ENCODE data around the gene COCH. TPM values are rescaled to one million over a fixed set of nuclear protein-coding genes. Genes with fewer than 3 reads are reported as not detected.

The COCH gene
- total RNA-seq, 1 experiment from 2014 or later: 6.7 TPM

- TF ChIP-seq, protein P1, sequence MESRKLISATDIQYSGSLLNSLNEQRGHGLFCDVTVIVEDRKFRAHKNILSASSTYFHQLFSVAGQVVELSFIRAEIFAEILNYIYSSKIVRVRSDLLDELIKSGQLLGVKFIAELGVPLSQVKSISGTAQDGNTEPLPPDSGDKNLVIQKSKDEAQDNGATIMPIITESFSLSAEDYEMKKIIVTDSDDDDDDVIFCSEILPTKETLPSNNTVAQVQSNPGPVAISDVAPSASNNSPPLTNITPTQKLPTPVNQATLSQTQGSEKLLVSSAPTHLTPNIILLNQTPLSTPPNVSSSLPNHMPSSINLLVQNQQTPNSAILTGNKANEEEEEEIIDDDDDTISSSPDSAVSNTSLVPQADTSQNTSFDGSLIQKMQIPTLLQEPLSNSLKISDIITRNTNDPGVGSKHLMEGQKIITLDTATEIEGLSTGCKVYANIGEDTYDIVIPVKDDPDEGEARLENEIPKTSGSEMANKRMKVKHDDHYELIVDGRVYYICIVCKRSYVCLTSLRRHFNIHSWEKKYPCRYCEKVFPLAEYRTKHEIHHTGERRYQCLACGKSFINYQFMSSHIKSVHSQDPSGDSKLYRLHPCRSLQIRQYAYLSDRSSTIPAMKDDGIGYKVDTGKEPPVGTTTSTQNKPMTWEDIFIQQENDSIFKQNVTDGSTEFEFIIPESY (IDR thresholded peaks at IDR 0.05; ENCODE audit: extremely low read depth, insufficient replicate concordance, low read length): no peak
Measured at GRCh38 chr14:30868736-30869135, 5.6 kb upstream of the COCH start (continued).

DNA sequence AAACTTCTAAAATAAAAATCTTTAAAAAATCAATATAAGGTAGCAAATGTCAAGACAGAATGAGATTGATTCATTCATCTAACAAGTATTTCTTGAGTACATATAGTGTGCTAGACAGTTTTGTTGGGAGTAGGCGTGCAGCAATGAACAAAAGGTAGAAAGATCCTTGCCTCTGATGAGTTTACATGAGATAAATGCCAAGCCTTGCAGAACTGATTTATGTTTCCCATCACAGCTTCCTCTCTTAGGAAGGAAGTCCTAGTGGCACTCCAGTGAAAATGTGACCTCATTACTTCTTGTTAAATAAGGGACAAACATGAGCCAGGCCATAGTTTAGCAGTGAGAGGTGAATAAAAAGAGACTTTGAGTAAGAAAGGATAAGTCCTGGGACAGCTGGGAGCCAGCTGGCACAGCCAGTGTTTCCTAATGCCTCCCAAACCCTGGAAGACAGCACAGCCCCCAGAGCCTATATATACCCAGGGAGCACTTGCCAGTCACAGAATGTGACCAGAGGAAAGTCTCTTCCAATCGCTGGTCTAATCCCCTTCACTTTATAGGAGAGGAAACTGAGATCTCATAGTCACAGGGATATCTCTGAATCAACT is 4.7 kb upstream of the COCH start:
- RAD21 ChIA-PET (ENCODE audit: low non-redundant PET in 1 of 2, low total read pairs in 2 of 2, uncharacterized antibody in 2 of 2, unreplicated experiment in 2 of 2): no interaction called here
- Histone ChIP-seq H3K27me3 (ENCODE audit: insufficient read depth, low read length) (no peaks in the 10 kb centered on the region), H3K9me3 (ENCODE audit: control insufficient read depth in 1 of 2, insufficient read depth in 1 of 2, low read depth in 1 of 2, low read length in 2 of 2) (no peaks in the 10 kb centered on the region), H3K4me3 (replicated peaks in 1 of 2; ENCODE audit: low read depth in 1 of 2, low read length in 2 of 2) (no peak overlapping the region), H3K9ac (ENCODE audit: low read length) (no peak overlapping the region), H3K4me1 (ENCODE audit: control insufficient read depth in 1 of 2, insufficient read depth in 2 of 2, low read length in 2 of 2) (peaks cover 0 to 14% of the 10 kb centered on the region in 2 experiments; a peak in 3 of 4 replicates), H4K20me1 (ENCODE audit: insufficient read depth) (no peaks in the 10 kb centered on the region), H3K27ac (ENCODE audit: low read depth, low read length) (no peak overlapping the region), H3K36me3 (ENCODE audit: control insufficient read depth in 1 of 2, insufficient read depth in 2 of 2, low read length in 2 of 2) (no peaks in the 10 kb centered on the region), H3K79me2 (ENCODE audit: insufficient read depth, low read length) (no peaks in the 10 kb centered on the region), H3K9me2 (ENCODE audit: insufficient read depth) (no peaks in the 10 kb centered on the region), H3K4me2 (ENCODE audit: low read length) (no peak overlapping the region), H2AFZ (ENCODE audit: low read depth, low read length, poor library complexity, severe bottlenecking) (no peak overlapping the region)
- CTCF ChIA-PET: no interaction called here
- POLR2A ChIA-PET: no interaction called here
- intact Hi-C loops (cut with micrococcal nuclease): no loop called here
- ATAC-seq (no peak), DNase-seq (ENCODE audit: low read depth, low spot score) (no peak)
- TF ChIP-seq, protein P1 (IDR thresholded peaks at IDR 0.05; ENCODE audit: extremely low read depth, insufficient replicate concordance, low read length): no peak
- TF ChIP-seq SIN3A (IDR thresholded peaks at IDR 0.05; ENCODE audit: low read depth) (no peak), EZH2phosphoT487 (IDR thresholded peaks at IDR 0.05; ENCODE audit: borderline replicate concordance) (no peak), ATF3 (IDR thresholded peaks at IDR 0.05) (no peak), POLR2AphosphoS5 (IDR thresholded peaks at IDR 0.05; ENCODE audit: low read depth, low read length) (no peak), ZNF274 (IDR thresholded peaks at IDR 0.05; ENCODE audit: low read depth, low read length) (no peak), SP1 (IDR thresholded peaks at IDR 0.05; ENCODE audit: low read depth) (no peak), CBX3 (IDR thresholded peaks at IDR 0.05; ENCODE audit: low read depth) (no peak), TCF7L2 (IDR thresholded peaks at IDR 0.05; ENCODE audit: borderline replicate concordance, extremely low read depth, insufficient read depth, insufficient read length) (no peak), JUND (IDR thresholded peaks at IDR 0.05) (no peak)
- no TSS peak for BruUV-seq (replicated peaks)

Data from HCT116 (cell line).